HEK293T (cell line): ENCODE measurements around the gene VANGL1.

Source experiments
- CTCF ChIA-PET: fragments of 350-600 bp; formaldehyde crosslinking; extraction: SDS; loops from one replicate; lab custom pipeline; 2021; ENCODE audit warnings: antibody characterized with exemption, inconsistent platforms; lab: Yijun Ruan, JAX
- POLR2A ChIA-PET: fragments of 350-600 bp; formaldehyde crosslinking; extraction: SDS; loops from one replicate; lab custom pipeline; 2020; ENCODE audit warnings: antibody characterized with exemption, inconsistent platforms; lab: Yijun Ruan, JAX
- DNase-seq: peaks from one replicate; pipeline ENCODE4 v3.0.0; 2012; ENCODE audit warnings: mixed read lengths; ENCODE audit errors: extremely low spot score
- ARNT ChIP-seq: fragments of 450-650 bp; IDR thresholded peaks from 2 replicates; pipeline ENCODE4 v1.6.1; 2017; ENCODE audit warnings: mild to moderate bottlenecking
- BHLHE40 ChIP-seq: fragments of 450-650 bp; IDR thresholded peaks from 2 replicates; pipeline ENCODE4 v1.6.1; 2016; ENCODE audit warnings: mild to moderate bottlenecking, moderate library complexity, borderline replicate concordance
- CTBP1 ChIP-seq: fragments of 450-650 bp; IDR thresholded peaks from 2 replicates; pipeline ENCODE4 v1.6.1; 2016; ENCODE audit warnings: borderline replicate concordance
- ELF4 ChIP-seq: fragments of 450-650 bp; IDR thresholded peaks from 2 replicates; pipeline ENCODE4 v1.6.1; 2017; ENCODE audit warnings: antibody characterized with exemption
- FOXA1 ChIP-seq: fragments of 450-650 bp; IDR thresholded peaks from 2 replicates; pipeline ENCODE4 v1.6.1; 2016; ENCODE audit warnings: mild to moderate bottlenecking
- FOXK2 ChIP-seq: fragments of 450-650 bp; IDR thresholded peaks from 2 replicates; pipeline ENCODE4 v1.6.1; 2016; ENCODE audit warnings: mild to moderate bottlenecking
- FOXM1 ChIP-seq: fragments of 450-650 bp; IDR thresholded peaks from 2 replicates; pipeline ENCODE4 v1.6.1; 2017; ENCODE audit warnings: mild to moderate bottlenecking, borderline replicate concordance
- HDGF ChIP-seq: fragments of 450-650 bp; IDR thresholded peaks from 2 replicates; pipeline ENCODE4 v1.6.1; 2017; ENCODE audit warnings: antibody characterized with exemption, borderline replicate concordance
- L3MBTL2 ChIP-seq: fragments of 450-650 bp; conservative IDR thresholded peaks from 2 replicates; pipeline ENCODE4 v1.6.1; 2016; ENCODE audit warnings: mild to moderate bottlenecking
- LEF1 ChIP-seq: fragments of 450-650 bp; IDR thresholded peaks from 2 replicates; pipeline ENCODE4 v1.6.1; 2017; ENCODE audit warnings: mild to moderate bottlenecking, borderline replicate concordance
- NFRKB ChIP-seq: fragments of 450-650 bp; IDR thresholded peaks from 2 replicates; pipeline ENCODE4 v1.6.1; 2016; ENCODE audit warnings: mild to moderate bottlenecking, moderate library complexity
- PKNOX1 ChIP-seq: fragments of 450-650 bp; IDR thresholded peaks from 2 replicates; pipeline ENCODE4 v1.6.1; 2016
- SP1 ChIP-seq: fragments of 450-650 bp; IDR thresholded peaks from 2 replicates; pipeline ENCODE4 v1.6.1; 2017
- SUZ12 ChIP-seq: fragments of 450-650 bp; IDR thresholded peaks from 2 replicates; pipeline ENCODE4 v1.6.1; 2016; ENCODE audit warnings: mild to moderate bottlenecking
- TARDBP ChIP-seq: fragments of 450-650 bp; IDR thresholded peaks from 2 replicates; pipeline ENCODE4 v1.6.1; 2016
- ZNF384 ChIP-seq: fragments of 450-650 bp; IDR thresholded peaks from 2 replicates; pipeline ENCODE4 v1.6.1; 2016

The VANGL1 gene

GRCh38 chr1:115642168-115643072 lies 650 bp downstream of the VANGL1 start:
- CTCF ChIA-PET, result interaction anchor here (1.5 kb wide), 1 partner anchor 109 kb away, joined by 4 read pairs; no protein-coding TSS in a partner anchor
- TF ChIP-seq FOXM1, result peak; percentile 82; the same call in 1 of the 2 replicates
- no peak for TF ChIP-seq HDGF
- no peak for TF ChIP-seq TARDBP
- TF ChIP-seq L3MBTL2, result peak; percentile 19
- POLR2A ChIA-PET, result interaction anchor here (1.4 to 2.5 kb wide), 2 partner anchors 8 to 65 kb away, joined by 3 to 7 read pairs; no protein-coding TSS in a partner anchor
- DNase-seq, result peak; percentile 60

DNA sequence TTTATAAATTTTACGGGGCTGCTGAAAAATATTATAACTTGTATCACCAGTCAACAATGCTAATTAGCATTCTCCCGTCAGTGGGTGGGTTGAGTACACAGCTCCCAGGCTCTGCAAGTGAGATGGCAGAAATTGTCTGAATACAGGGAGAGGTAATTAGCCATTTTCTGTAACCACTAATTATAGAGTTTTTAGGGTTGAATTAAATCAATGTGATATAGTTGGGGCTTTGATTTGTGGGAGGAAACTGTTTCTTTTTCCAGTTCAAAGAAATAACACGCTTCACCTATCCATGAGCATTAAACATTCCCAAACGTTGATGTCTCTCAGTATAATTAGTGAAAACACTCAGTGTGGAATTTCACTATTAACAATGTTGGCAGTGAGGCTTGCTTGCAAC lies 1.5 kb downstream of the VANGL1 start:
- TF ChIP-seq PKNOX1, result no peak
- ChIA-PET POLR2A (interaction anchor here (1.4 kb wide), 1 partner anchor 64 kb away, joined by 3 read pairs; no protein-coding TSS in a partner anchor), CTCF (no interaction called here)
- DNase-seq, result no peak

- no peak for TF ChIP-seq PKNOX1
- no peak for TF ChIP-seq SP1
- no peak for TF ChIP-seq FOXM1
- TF ChIP-seq ELF4, result no peak
- TF ChIP-seq FOXK2, result no peak
- TF ChIP-seq BHLHE40, result no peak
- no peak for TF ChIP-seq LEF1
- TF ChIP-seq L3MBTL2, result no peak
- no peak for TF ChIP-seq ARNT
- no peak for TF ChIP-seq HDGF
- TF ChIP-seq ZNF384, result no peak
- TF ChIP-seq SUZ12, result no peak
- no peak for TF ChIP-seq CTBP1
- TF ChIP-seq FOXA1, result no peak
- TF ChIP-seq TARDBP, result no peak
- no peak for TF ChIP-seq NFRKB
- CTCF ChIA-PET, result no interaction called here
- POLR2A ChIA-PET, result interaction anchor here (1.4 kb wide), 1 partner anchor 63 kb away, joined by 3 read pairs; no protein-coding TSS in a partner anchor
- no peak for DNase-seq
Measured at GRCh38 chr1:115643666-115644065, 1.9 kb downstream of the VANGL1 start.

DNA sequence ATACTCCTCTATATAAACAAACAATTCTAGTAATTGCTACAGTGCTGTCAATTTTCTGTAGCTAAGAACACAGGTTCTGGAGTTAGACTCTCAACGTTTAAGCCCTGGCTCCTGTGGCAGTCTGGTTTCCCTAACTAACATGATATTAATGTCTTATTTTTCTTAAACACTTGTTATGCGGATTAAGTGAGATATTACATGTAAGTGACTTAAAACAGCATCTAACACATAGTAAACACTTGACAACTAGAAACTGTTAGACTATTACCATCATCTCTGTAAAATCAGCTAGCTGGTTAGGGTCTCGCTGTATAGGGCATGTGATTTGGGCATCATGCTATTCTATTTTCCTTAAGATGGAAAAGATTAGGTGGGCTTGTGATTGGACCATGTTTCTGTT lies 2.3 kb downstream of the VANGL1 start:
- TF ChIP-seq CTBP1, result no peak
- TF ChIP-seq PKNOX1, result no peak
- TF ChIP-seq TARDBP, result no peak
- TF ChIP-seq L3MBTL2, result no peak
- TF ChIP-seq ELF4, result no peak
- no peak for TF ChIP-seq SUZ12
- TF ChIP-seq FOXM1, result no peak
- TF ChIP-seq ZNF384, result no peak
- no peak for TF ChIP-seq HDGF
- no peak for TF ChIP-seq FOXK2
- TF ChIP-seq SP1, result no peak
- TF ChIP-seq NFRKB, result no peak
- TF ChIP-seq FOXA1, result no peak
- TF ChIP-seq BHLHE40, result no peak
- TF ChIP-seq ARNT, result no peak
- no peak for TF ChIP-seq LEF1
- CTCF ChIA-PET, result no interaction called here
- POLR2A ChIA-PET, result interaction anchor here (1.4 kb wide), 1 partner anchor 63 kb away, joined by 3 read pairs; no protein-coding TSS in a partner anchor
- DNase-seq, result no peak

GRCh38 chr1:115647047-115647446 lies 5.3 kb downstream of the VANGL1 start:
- POLR2A ChIA-PET, result no interaction called here
- no peak for DNase-seq
- CTCF ChIA-PET, result no interaction called here
- TF ChIP-seq TARDBP, result no peak
- TF ChIP-seq NFRKB, result no peak
- no peak for TF ChIP-seq FOXA1
- no peak for TF ChIP-seq L3MBTL2
- TF ChIP-seq FOXK2, result no peak
- no peak for TF ChIP-seq FOXM1
- no peak for TF ChIP-seq PKNOX1
- no peak for TF ChIP-seq CTBP1
- no peak for TF ChIP-seq ARNT
- TF ChIP-seq HDGF, result no peak
- TF ChIP-seq LEF1, result no peak
- TF ChIP-seq SP1, result no peak
- no peak for TF ChIP-seq ZNF384
